Mesodermal cell (in vitro differentiated cells): ENCODE results near the gene TOM1L1.
"Not testable (repeated sequence)": the region's sequence is repeated elsewhere in the genome, so short reads cannot be mapped to it uniquely, and the experiment has no call there.

ENCODE experiments used
- H3K27ac ChIP-seq: 2 replicates; pipeline ENCODE4 v1.7.0; 2013; ENCODE audit warnings: mild to moderate bottlenecking, low read depth, low read length, moderate library complexity; ENCODE audit not compliant: severe bottlenecking
- H3K36me3 ChIP-seq: 2 replicates; pipeline ENCODE4 v1.7.1; 2013; ENCODE audit warnings: mild to moderate bottlenecking, low read length, moderate library complexity; ENCODE audit not compliant: control insufficient read depth, insufficient read depth
- H3K4me1 ChIP-seq: one replicate; pipeline ENCODE4 v1.7.1; 2013; ENCODE audit warnings: mild to moderate bottlenecking, low read length; ENCODE audit not compliant: insufficient read depth, control insufficient read depth, poor library complexity, severe bottlenecking
- H3K4me3 ChIP-seq: 2 replicates; pipeline ENCODE4 v1.7.0; 2013; ENCODE audit warnings: low read length, control low read depth, mild to moderate bottlenecking; ENCODE audit not compliant: insufficient read depth, poor library complexity, severe bottlenecking; ENCODE audit errors: extremely low read depth
- H3K9me3 ChIP-seq: 2 replicates; pipeline ENCODE4 v1.7.1; 2013; ENCODE audit warnings: mild to moderate bottlenecking, low read length, moderate library complexity; ENCODE audit not compliant: control insufficient read depth
- WGBS, 2 experiments: methylation state at CpG; one replicate each; pipeline ENCODE4 v1.1.5; 2013; ENCODE audit warnings: missing lambda C conversion rate in 2 of 2; ENCODE audit not compliant: insufficient coverage in 2 of 2; 5-methylcytosine and 5-hydroxymethylcytosine counted together

The TOM1L1 gene

DNA sequence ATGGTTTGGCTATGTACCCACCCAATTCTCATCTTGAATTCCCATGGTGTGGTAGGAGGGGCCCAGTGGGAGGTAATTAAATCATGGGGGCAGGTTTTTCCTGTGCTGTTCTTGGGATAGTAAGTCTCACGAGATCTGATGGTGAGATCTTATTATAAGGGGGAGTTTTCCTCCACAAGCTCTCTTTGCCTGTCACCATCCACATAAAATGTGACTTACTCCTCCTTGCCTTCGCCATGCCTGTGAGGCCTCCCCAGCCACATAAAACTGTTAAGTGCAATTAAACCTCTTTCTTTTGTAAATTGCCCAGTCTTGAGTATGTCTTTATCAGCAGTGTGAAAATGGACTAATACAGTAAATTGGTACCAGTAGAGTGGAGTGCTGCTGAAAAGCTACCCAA, 24.7 kb upstream of the TOM1L1 start:
- not testable (repeated sequence) for H3K4me1 ChIP-seq, H3K27ac ChIP-seq, H3K4me3 ChIP-seq, H3K36me3 ChIP-seq, H3K9me3 ChIP-seq
- WGBS, 2 experiments, result 89% methylated on average over 1 of the region's 2 CpGs; no CpG with 5 or more reads in 1 of the 2 experiments

DNA sequence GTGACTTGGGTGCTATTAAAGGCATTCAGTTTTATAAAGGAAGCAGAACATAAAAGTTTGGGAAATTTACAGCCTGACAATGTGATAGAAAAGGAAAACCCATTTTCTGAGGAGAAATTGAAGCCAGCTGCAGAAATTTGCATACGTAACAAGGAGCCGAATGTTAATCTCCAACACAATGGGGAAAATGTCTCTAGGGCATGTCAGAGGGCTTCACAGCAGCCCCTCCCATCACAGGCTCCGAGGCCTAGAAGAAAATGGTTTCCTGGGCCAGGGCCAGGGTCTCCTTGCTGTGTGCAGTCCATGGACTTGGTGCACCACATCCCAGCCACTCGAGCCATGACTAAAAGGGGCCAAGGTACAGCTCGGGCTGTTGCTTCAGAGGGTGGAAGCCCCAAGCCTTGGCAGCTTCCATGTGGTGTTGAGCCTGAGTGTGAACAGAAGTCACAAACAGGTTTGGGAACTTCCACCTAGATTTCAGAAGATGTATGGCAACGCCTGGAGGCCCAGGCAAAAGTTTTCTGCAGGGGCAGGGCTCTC, 23.9 kb upstream of the TOM1L1 start:
- H3K9me3 ChIP-seq, result no peaks in the 10 kb centered on the region
- H3K27ac ChIP-seq, result no peak overlapping the region
- H3K36me3 ChIP-seq, result no peaks in the 10 kb centered on the region
- WGBS, 2 experiments, result 82 to 89% methylated on average over 5 to 6 of the region's 6 CpGs
- H3K4me3 ChIP-seq, result no peak overlapping the region
- H3K4me1 ChIP-seq, result no peaks in the 10 kb centered on the region

DNA sequence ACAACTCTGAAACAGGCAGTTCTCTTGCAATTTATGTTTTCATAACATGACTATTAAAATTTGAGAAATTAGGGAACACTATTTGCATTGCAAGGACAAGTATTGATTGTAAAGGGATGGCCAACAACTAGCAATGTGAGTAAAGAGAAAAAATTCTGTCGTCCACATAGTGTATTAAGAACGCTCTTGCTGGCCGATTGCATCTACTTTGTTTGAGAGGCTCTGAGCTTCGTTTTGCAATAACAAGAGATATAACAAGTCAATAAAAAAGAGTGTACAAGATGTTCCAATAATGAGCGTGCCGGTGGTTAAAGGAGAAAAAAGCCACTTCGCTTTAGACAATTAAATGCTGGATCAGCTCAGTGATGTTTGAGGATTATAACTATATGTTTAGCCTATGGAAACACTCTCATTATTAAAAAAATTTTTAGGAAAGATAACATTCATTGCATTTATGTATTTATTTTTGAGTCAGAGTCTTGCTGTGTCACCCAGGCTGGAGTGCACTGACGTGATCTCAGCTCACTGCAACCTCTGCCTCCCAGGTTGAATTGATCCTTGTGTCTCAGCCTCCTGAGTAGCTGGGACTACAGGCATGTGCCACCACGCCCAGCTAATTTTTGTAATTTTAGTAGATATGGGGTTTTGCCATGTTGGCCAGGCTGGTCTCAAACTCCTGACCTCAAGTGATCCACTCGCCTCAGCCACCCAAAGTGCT, 19.2 kb upstream of the TOM1L1 start:
- no peak overlapping the region for H3K27ac ChIP-seq
- H3K4me1 ChIP-seq, result no peaks in the 10 kb centered on the region
- no peak overlapping the region for H3K4me3 ChIP-seq
- no peaks in the 10 kb centered on the region for H3K36me3 ChIP-seq
- WGBS, 2 experiments, result 89 to 93% methylated on average over 2 to 4 of the region's 10 CpGs
- H3K9me3 ChIP-seq, result no peaks in the 10 kb centered on the region

DNA sequence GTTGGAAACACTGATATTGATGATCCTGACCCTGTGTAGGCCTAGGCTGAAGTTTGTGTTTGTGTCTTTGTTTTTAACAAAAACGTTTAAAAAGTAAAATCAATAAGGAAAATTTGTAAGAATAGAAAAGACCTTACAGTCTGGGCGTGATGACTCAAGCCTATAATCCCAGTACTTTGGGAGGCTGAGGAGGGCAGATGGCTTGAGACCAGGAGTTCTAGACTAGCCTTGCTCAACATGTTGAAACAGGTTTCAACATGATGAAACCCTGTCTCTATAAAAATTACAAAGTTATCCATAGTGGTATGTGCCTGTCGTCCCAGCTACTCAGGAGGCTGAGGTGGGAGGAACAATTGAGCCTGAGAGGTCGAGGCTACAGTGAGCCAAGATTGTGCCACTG, 18.3 kb upstream of the TOM1L1 start:
- no peak overlapping the region for H3K27ac ChIP-seq
- H3K9me3 ChIP-seq, result no peaks in the 10 kb centered on the region
- H3K4me3 ChIP-seq, result no peak overlapping the region
- H3K36me3 ChIP-seq, result no peaks in the 10 kb centered on the region
- 72 to 75% methylated on average over 4 of the region's 4 CpGs for WGBS, 2 experiments
- H3K4me1 ChIP-seq, result no peaks in the 10 kb centered on the region

DNA sequence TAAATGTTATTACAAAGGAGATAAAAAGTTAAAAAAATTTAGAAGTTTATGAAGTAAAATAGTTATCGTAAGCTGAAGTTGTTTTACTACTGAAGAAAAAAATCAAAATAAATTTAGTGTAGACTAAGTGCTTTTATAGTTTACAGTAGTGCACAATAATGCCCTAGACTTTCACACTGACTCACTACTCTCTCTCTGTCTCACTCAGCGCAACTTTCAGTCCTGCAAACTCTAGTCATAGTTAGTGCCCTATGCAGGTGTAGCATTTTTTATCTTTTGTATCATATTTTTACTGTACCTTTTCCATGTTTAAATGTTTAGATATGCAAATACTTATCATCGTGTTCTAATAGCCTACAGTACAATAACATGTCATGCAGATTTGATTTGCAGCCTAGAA, 17.7 kb upstream of the TOM1L1 start:
- no peak overlapping the region for H3K27ac ChIP-seq
- no peaks in the 10 kb centered on the region for H3K4me1 ChIP-seq
- WGBS, 2 experiments, result 100% methylated on average over 1 of the region's 3 CpGs; no CpG with 5 or more reads in 1 of the 2 experiments

DNA sequence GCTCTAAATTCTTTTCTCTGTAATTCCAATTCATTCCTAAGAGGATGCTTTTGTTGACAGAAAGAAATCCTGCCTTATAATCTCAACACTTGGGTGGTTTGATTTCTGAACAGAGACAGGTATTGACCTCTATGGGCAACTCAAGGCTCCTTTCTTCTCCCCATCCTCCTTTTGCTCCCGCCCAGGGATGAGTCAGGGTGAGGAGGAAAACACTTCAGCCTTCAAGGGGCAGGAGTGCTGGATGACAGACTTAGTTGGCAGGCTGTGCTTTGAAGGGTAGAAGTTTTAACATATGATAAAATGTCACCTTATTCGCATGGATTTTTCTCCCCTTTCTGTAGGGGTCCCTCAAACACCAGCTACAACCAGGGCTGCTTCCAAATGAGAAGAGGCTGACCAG, 16.7 kb upstream of the TOM1L1 start:
- no peak overlapping the region for H3K4me3 ChIP-seq
- no CpG with 5 or more reads among the region's 2 CpGs for WGBS, 2 experiments
- H3K9me3 ChIP-seq, result no peaks in the 10 kb centered on the region
- no peaks in the 10 kb centered on the region for H3K36me3 ChIP-seq
- H3K27ac ChIP-seq, result no peak overlapping the region
- H3K4me1 ChIP-seq, result no peaks in the 10 kb centered on the region

More for the DNA sequence above, 17.7 kb upstream of the TOM1L1 start:
- no peaks in the 10 kb centered on the region for H3K36me3 ChIP-seq
- H3K9me3 ChIP-seq, result no peaks in the 10 kb centered on the region
- H3K4me3 ChIP-seq, result no peak overlapping the region

DNA sequence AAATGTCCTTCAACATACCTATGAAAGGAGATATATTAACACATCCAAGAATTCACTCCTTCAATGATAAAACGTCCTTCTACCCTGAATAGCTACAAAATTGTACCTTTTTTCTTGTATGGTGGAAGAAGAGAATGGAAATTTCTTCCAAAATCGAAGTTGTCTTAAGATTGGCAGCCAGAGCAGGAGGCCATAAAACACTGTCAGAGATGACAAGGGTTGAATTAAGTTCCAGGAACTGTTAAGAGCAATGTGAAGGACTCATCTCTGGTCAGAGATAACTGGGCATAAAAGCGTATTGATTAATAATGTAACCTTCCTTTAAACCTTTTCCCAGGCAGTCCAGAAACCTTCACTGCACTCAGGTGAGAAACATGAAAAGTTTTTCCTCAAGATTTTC, 12.9 kb upstream of the TOM1L1 start:
- Histone ChIP-seq H3K4me3 (no peak overlapping the region), H3K36me3 (no peaks in the 10 kb centered on the region), H3K4me1 (no peaks in the 10 kb centered on the region), H3K27ac (no peak overlapping the region), H3K9me3 (no peaks in the 10 kb centered on the region)
- WGBS, 2 experiments, result 75 to 96% methylated on average over 1 to 2 of the region's 3 CpGs

DNA sequence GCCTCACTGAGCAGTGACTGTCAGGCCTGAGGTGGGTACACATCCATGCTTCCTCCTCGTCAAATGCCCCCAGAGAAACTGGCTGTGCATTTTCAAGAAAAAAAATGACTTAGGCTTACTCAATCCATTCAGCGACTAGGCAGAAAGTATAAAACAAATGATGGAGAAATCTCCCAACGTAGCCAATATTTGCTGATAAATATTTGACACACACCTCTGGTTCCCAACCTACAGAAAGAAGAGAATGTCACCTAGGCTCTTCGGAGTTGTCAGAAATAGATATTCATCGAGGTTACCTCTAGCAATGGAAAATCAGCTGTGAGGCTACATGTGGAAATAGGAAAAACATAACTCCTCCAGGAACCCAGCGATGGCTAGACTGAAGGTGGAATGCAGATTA, 12.4 kb upstream of the TOM1L1 start:
- Histone ChIP-seq H3K27ac (no peak overlapping the region), H3K36me3 (no peaks in the 10 kb centered on the region), H3K9me3 (no peaks in the 10 kb centered on the region), H3K4me1 (no peaks in the 10 kb centered on the region), H3K4me3 (no peak overlapping the region)
- WGBS, 2 experiments, result 96% methylated on average over 5 of the region's 6 CpGs; no CpG with 5 or more reads in 1 of the 2 experiments

DNA sequence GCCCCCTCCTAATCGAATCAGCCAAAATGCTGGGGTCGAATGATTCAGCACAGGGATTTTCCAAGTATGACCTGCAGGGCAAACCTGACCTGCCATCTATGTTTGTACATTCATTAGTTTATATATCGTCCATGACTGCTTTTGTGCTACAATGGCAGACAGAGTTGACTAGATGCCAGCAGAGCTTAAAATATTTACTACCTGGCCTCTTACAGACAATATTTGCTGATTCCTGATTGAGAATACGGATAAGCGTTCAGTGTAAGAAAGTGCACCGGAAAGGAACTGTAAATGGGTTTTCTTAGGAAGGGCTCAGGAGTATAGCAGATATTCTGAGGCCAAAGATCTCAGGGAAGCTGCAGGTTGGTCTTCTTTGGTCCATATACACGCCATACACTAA, 11.7 kb upstream of the TOM1L1 start:
- WGBS, 2 experiments, result 91 to 100% methylated on average over 4 of the region's 7 CpGs
- Histone ChIP-seq H3K4me3 (no peak overlapping the region), H3K4me1 (no peaks in the 10 kb centered on the region), H3K9me3 (no peaks in the 10 kb centered on the region), H3K27ac (no peak overlapping the region), H3K36me3 (no peaks in the 10 kb centered on the region)

DNA sequence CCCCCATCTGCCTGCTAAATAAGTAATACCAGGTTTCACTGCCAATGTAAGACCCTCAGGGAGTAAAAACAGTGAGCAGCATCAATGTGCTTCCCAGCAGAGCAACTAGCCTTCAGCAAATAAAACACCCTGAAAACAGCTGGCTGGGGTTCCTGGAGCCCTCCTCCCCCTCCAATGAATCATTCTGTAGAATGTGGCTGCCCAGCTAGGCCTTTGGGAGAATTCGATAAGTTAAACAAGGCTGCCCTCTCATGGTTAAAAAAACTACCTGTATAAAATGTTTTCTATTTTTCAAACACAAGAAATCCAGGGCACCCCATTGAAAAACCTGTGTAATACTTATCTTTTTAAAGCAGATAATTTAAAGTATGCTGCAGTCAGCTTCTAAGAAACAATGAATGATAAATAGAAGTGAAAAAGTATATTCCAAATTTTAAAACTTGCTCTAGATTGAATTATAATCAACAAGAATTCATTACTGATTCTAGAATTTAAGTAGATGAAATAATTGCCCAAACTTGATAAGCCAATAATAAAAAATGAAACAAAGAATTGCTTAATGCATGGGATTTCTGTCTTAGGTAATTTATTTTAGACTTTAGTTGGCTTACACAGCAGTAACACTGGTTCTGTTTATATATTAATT, 9.4 kb upstream of the TOM1L1 start:
- Histone ChIP-seq H3K9me3 (no peaks in the 10 kb centered on the region), H3K4me3 (no peak overlapping the region), H3K27ac (no peak overlapping the region), H3K4me1 (no peaks in the 10 kb centered on the region), H3K36me3 (no peaks in the 10 kb centered on the region)
- WGBS, 2 experiments, result no CpG with 5 or more reads among the region's 1 CpG

DNA sequence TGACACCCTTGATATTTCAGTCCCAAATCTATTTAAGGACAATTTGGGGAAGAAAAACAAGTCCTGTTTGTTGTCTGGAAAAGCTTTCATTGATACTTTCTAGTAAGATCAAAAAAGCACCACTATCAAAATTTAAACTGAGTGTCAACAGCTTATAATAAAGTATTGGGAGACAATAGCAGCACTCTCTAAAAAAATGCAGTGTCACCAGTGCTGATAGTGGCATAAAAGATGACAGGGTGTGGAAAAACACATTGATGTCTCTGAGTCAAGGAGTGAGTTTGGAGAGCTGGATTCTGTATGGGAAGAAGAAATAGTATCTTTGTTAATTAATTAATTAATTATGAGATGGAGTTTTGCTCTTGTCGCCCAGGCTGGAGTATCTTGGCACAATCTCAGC, 8.3 kb upstream of the TOM1L1 start:
- no peak overlapping the region for H3K4me3 ChIP-seq
- no peak overlapping the region for H3K27ac ChIP-seq
- H3K9me3 ChIP-seq, result no peaks in the 10 kb centered on the region
- H3K4me1 ChIP-seq, result no peaks in the 10 kb centered on the region
- no peaks in the 10 kb centered on the region for H3K36me3 ChIP-seq
- WGBS, 2 experiments, result 100% methylated on average over 1 of the region's 1 CpG; no CpG with 5 or more reads in 1 of the 2 experiments
